Stimulated activated CD8-positive, alpha-beta memory T cell treated with anti-CD3 and anti-CD28 coated beads, Interleukin-7, amount 100 ng/mL, for 24 hours (primary cell): ENCODE measurements around the gene TSFM.

Experiments
- DNase-seq: peaks from one replicate; pipeline ENCODE4 v3.0.0-alpha.2; 2020; ENCODE audit warnings: low read depth

Gene TSFM

DNA sequence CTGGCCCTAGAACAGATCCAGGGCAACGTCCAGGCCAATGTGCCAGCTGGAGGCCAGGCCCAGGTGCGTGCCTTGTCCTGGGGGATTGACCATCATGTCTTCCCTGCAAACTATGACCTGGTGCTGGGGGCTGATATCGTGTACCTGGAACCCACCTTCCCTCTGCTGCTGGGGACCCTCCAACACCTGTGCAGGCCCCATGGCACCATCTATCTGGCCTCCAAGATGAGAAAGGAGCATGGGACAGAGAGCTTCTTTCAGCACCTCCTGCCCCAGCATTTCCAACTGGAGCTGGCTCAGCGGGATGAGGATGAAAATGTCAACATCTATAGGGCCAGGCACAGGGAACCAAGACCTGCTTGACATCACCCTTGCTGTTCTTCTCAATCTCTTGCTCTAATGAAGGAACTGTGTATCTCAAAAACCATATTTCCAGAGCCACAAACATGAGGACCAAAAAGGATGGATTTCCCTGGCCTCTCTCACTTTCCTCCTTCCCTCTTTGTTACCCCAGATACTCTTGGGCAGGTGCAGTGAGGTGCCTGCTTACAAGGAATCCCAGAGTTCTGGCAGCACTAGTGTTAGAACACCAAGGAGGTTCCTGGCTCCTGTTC is 2.2 kb upstream of the TSFM start:
- DNase-seq, result no peak

DNA sequence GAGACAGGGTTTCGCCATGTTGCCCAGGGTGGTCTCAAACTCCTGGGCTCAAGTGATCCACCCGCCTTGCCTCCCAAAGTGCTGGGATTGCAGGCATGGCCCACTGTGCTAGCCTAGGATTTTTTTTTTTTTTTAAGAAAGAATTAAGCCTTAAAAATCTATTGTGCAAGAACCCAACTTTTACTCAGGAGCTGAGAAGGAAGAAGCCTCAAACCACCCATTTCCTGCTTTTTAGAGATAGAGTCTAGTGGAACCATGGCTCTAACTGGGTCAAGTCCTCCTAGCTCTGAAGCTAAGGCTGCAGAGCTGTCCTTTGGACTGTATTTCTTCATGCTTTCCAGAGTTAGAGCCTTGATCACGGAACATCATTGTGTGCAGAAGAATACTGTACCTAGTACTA is 1.3 kb upstream of the TSFM start:
- no peak for DNase-seq

DNA sequence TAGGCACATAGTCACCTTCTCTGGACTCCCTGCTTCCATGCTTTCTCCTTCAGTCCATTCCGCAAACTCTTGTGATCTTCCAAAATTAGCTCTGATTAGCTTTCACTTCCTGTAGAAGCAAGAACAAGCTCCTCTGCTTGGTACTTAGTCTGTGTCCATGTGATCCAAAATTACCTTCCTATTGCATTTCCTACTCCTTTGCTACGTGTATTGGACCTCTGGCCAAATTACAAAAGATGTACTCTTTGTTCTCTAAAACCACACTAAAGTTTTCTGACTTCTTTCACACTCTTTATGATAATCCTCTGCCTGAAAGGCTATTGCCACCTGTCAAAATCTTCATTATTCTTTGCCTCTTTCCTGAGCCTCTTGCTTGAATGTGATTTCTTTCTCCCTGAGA is 786 bp upstream of the TSFM start:
- DNase-seq, result no peak

DNA sequence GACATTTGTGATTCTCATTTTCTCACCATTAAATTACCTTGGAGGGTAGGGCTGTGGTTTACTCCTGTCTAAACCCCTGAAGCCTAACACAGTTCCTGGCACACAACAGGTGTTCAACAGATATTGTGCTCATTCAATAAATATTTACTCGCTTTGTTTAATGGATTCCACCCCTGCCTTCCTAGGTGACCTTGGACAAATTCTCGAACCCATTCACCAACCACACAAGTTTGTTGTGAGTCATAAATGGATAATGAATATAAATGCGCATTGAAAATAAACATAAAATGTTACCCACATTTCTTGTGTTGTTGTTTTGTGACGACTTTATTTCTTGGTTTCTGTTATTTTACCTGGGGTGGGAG is 362 bp upstream of the TSFM start:
- DNase-seq, result no peak

DNA sequence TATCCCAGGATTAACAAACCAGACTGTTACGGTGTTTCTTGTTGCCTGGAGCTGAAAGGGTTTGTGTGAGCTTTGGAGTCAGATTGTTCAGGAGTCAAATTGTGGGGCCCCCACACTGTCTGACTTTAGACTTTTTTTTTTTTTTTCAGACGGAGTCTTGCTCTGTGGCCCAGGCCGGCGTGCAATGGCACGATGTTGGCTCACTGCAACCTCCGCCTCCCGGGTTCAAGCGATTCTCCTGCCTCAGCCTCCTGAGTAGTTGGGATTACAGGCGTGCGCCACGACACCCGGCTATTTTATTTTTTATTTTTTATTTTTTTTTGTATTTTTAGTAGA is 847 bp downstream of the TSFM start:
- DNase-seq, result no peak

DNA sequence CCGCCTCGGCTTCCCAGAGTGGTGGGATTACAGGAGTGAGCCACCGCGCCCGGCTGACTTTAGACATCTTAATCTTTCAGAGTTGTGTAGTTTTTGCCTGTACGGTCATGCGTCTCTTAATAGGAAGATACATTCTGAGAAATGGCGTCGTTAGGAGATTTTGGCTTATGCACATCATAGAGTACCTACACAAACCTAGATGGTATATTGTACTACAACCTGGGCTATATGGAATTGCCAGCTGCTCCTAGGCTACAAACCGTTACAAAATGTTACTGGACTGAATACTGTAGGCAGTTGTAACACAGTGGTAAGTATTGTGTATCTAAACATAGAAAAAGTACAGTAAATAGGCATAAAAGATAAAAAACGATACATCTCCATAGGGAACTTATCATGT is 1.3 kb downstream of the TSFM start:
- no peak for DNase-seq

DNA sequence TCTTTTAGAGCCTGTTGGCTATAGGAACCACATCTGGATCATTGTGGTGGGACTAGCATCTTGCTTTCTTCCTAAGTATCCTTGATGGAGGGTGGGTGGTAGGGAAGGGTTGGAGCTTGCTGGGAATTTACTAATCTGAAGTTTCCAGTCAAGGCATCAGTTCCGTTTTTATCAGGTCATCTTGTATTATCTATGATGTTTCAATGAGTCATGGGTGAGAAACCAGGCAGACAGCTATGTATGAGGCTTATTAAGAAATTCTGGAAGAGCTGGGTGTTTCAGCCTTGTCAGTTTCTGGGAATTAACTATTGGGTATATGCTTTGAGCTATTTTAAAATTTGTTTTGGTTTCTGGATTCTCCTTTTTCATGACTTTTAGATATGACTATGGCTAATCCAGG is 11.3 kb downstream of the TSFM start:
- DNase-seq, result no peak

DNA sequence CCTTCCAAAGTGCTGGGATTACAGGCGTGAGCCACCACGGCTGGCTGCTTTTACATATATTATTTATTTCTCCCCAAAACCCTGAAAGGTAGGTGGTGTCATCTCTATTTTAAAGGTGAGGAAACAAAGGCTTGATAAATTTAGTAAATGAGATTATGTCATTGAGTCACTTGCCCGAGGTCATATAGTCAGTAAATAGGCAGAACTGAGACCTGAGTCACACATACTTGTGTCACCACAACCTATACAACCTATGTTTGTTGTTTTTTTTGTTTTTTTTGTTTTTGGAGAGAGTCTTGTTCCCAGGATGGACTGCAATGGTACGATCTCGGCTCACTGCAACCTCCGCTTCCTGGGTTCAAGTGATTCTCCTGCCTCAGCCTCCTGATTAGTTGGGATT is 12.8 kb downstream of the TSFM start:
- no peak for DNase-seq

DNA sequence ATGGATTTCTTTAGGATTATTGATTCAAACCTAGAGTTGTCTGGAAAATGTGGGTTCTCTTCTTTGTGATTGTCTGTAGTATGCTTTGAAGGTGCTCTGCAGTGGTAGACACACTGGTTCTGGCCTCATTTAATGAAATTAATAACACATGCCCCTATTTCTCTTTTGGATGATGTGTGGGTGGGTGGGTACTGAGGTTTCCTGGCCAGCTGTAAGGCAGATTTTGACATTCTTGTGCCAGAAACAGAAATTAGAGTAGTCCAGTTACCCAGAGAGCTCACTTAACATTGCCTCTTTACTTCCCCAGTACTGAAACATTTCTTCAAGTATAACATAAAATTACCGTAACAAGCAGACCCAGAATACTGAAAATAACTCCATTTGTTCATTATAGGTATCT is 14.4 kb downstream of the TSFM start:
- no peak for DNase-seq

DNA sequence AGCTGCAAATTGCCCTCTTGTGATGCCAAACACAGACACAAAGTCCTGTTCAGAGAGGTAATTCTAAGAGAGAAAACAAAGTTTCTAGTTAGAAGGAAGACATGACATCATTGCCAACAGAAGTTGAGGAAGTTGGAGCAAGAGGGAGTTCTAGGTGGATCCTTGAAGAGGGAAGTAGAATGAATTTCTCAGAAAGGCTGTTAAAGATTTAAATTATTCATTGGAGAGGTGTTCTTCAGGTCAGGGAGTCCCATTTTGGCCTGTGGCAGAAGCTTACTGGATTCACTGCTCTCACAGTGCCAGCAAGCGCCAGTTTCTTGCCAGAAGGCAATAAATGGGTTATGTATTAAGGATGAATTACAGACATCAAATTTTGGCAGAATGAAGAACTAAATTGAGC is 15.3 kb downstream of the TSFM start:
- DNase-seq, result no peak

DNA sequence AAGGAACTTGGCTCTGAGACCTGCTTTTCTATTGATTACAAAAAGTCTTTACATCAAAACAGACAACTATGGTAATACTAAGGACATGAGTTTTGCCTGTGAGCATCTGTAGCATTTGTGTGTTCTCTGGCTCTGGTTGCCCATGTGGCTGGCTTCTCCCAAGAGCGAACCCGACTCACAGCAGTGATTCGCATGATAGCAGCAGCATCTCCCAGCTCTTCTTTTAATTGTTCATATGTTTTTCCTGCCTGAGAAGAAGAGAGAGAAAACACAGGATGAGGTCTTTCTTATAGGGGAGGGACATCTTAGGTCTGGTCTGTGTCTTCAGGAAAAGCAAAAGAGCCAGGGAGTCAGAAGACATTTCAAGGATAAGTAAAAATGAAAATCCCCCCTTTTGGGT is 18.4 kb downstream of the TSFM start:
- DNase-seq, result no peak

DNA sequence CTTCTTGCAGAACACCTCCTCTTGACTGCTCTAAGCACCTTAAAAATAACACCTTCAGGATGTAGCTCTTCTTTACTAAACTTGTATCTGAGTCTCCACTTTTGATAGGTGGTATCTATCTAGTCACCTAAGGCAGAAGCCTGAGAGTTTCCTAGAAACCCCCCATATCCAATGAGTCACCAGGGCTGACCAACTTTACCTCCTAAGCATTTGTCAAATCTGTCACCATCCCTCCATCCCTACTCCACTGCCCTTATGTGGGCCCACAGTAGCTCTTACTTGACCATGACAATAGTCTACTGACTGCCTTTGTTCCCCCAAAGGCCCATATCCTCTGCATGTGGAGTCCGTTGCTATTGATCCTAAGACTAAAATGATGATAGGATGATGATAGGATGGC is 20.0 kb downstream of the TSFM start:
- no peak for DNase-seq

DNA sequence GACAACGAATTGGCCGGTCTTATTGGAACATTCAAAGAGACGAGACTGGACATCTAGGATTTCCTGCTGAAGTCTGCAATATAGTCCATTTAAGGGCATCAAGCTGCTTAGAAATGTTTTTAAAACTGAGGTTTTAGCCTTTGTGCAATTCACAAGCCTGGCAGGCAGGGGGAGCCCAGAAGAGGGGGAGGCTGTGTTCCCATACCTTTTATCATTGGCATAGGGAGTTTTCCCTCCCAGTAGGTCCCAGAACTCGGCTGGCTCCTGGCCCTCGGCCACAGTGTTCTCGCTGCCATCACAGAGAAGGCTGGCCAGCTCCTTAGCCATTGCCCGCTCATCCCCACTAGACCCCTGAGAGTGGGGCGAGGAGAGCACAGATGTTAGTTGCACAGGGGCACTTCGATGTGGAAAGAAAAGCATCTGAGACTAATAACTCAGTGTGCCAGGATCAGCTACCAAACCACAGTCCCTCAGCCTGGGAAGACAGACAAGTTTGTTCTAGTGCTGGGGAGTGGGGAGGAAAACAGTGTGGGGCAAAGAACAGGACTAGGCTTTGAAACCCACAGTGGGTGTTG is 20.8 kb downstream of the TSFM start:
- DNase-seq, result no peak

DNA sequence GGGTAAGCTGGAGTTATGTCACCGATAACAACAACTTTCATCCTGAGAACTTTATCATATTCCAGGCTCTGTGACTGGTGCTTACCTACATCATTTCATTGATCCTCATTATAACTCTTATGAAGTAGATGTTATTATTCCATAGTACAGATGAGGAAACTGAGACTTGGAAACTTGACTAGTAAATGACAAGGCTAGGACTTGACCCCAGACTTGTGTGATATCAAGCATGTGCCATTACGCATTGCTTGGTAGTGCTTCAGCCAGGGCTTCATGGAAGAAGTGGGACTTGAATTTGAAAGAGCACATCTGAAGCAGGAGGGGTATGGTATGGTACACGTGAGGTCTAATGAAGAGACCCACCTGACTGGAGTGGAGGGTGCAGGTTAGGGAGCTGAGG is 24.1 kb downstream of the TSFM start:
- no peak for DNase-seq

DNA sequence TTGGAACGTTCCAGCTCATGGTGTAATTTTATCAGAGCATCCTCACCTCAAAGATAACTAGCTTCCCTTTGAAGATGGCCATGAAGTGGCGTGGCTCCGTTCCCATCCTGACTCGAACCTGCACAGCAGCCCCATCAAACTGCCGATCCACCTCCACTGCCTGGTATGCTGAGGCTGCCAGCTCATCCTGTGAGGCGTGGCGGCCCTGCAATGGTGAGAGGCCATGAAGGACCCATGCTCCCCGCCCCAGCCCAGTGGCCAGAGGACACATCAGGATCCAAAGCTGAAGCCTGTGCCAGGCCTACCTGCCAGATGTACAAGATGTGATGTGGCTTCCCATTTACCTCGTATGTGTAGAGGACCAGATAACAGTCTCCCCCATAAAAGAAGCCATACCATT is 24.7 kb downstream of the TSFM start:
- no peak for DNase-seq

DNA sequence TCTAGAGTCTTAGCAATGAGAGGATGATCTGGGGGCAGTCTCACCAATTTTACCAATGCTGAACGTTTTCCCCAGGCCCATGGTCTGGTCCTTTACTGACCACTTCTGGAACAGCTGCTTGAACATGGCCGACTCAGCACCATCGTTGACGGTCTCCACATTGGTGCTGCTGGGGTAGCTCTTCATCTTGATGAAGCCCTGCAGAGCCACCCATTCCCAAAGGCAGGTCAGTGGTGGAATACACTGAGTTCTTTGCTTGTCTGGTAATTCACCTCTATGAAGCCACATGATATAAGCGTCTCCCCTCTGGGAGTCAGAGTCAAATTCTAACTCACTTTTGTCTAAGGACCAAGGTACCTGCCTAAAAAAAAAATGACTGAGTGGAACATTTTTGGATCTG is 25.8 kb downstream of the TSFM start:
- DNase-seq, result no peak

DNA sequence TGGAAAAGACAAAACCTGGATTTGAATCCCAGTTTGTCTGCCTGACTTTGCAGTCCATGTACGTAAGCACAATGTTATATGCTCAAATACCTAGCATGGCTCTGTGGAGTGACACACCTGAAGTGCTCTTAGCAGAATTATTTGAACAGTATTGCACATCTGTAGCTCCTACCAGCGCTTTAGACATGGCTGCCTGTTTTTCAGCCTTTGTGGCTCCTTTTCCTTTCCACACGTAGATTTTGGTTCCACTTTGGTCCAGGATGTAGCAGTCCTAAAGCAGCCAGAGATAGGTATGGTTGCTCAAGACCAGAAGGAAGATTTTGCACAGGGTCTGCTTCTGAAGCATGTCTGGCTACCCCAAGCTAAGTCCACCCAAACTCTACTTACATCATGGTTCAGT is 26.8 kb downstream of the TSFM start:
- DNase-seq, result no peak

DNA sequence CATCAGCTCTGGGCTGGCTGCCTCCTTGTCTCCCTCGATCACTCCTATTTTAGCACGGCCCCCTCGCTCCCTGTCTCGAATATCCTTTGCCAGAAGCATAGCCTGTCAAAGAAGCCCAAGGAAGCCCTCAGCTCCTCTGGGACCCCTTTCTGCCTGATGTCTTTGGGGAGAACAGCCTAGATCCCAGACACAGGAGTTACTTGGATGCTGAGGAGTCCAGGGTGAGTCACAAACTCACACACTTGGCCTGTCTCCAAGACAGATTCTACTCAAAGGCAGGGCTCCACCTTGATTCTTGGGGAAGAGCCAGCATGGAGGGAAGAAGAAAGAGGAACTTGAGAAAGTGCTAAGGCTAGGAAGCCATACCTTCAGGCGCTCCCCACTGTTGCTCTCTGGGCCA is 27.9 kb downstream of the TSFM start:
- DNase-seq, result no peak

DNA sequence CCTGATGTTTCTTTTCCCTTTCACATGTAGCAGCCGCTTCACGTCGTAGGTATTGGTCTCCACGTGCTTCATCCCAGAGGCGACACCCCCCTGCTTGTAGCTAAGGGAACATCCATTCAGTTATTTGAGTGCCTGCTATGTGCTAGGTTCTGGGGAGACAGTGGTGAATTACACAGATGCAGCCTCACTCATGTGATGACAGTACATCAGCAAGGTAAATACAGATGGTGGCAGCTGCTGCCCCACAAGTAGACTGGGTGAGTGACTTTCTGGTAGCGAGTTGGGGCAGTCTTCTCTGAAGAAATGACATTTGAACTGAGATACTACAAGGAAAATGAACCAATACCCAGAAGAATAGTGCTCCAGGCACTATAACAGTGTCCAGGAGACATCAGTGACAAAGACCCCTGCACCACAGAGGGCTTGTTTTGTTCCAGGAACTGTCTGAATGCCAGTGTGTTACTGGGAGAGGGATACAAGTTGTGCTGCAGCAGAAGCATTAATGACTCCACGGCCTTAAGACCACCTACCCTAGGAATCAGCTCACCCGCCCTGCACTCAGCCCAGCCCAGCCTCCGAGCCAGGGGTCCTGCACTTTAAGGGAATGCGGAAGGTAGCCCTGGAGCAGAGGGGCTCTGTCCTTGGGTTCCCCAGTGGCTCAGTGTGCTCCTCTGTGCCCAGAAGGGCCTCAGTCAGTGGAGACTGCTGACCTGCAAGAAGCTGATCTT is 28.6 kb downstream of the TSFM start:
- DNase-seq, result no peak

DNA sequence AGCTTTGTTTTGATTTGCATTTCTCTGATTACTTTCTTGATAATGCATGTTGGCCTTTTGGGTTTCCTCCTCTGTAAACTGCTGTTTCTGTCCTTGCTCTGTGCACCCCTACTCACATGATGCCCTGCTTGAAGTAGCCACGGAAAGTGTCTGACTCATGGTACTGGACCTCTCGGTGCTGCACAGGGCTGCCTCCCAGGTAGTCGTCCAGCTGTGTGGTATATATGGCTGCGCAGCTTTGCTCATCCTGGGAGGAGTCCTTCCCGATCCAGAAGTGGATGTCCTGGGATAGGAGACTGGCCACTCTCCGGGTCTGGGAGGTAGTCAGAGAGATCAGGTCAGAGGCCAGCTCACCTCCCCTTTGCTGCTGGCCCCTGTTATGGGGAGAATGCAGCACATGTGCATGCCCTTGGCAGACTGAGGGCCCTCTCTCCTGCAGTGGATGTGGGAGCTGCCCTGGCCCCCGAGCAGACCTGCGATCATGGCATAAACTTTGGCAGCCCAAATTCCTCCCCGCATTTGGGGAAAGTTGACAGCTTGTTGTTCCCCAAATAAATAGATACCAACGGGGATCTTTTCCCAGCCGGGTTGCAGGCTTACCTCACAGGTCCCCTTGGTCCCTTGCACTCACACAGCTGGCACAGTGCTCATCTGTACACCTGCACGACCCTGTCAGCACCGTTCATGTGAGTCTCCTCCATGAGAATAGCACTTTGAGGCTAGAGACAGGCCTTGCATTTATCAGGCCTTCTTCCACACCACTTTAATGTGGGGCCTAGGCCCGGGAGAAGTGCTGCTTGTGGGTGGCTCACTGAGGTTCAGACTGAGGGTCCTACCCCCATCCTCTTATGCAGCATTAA is 30.8 kb downstream of the TSFM start:
- DNase-seq, result no peak

DNA sequence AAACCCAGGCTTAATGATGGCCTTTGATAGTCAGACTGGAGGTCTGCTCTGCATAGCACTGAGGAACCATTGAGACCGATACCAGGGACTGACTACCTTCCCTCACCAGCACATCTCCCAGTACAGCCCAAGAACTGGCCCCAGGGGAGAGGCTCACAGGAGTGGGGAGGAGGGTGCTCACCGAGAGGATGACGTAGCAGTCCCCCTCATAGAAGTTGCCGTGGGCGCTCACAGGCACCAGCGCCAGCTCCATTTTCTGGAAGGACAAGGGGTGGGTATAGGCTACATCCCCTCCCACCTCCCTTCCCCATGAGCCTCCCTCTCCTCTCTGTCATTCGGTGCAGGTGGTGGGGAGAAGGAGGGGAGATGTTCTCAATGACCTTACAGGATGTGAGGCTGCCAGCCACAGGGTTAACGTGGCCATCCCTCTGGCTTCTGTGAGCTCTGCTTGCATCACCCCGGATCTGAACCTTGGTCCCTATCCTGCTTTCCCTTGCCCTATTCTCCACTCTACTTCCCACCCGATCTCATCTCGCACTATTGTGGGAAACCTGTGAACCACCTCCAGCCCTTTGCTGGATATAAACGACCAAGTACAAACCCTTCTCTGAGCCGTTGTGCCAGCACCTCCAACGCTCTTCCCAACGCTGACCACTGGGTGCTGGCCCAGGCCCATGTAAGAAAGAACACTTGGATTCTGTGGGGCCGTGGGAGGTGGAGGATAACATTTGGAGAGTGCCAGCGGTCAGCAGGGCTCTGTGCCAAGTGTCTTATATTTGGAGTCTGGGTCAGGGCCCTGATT is 31.6 kb downstream of the TSFM start:
- no peak for DNase-seq
